Measurements from ENCODE around the gene LRMDA. TPM values are rescaled to one million over a fixed set of nuclear protein-coding genes. Genes with fewer than 3 reads are reported as not detected.

The LRMDA gene
- total and polyA plus RNA-seq, 2 of the 4 experiments (the other 2 are of a cell fraction): 0.07 TPM; not detected in 1

- TF ChIP-seq CHD1 (IDR thresholded peaks at IDR 0.05; ENCODE audit: low read depth, low read length) (no peak), NFE2L2 (IDR thresholded peaks at IDR 0.05; ENCODE audit: low read depth, low read length) (no peak), MXI1 (IDR thresholded peaks at IDR 0.05; ENCODE audit: borderline replicate concordance, low read depth, low read length) (no peak)
Measured at GRCh38 chr10:76577455-76577854, 1146.0 kb downstream of the LRMDA start (continued).

- CTCF ChIA-PET: no interaction called here
- WGBS, 2 experiments (ENCODE audit: extremely low coverage in 2 of 2, insufficient read length in 1 of 2): no CpG with 5 or more reads among the region's 4 CpGs
- TF ChIP-seq SMC3 (IDR thresholded peaks at IDR 0.05; ENCODE audit: low read depth, low read length) (no peak), POLR2A (IDR thresholded peaks at IDR 0.05; ENCODE audit: low read depth, low read length) (no peak), BHLHE40 (IDR thresholded peaks at IDR 0.05; ENCODE audit: low read depth, low read length) (no peak), CTCF (conservative IDR thresholded peaks at IDR 0.05; ENCODE audit: low read depth, low read length) (no peak), MAZ (IDR thresholded peaks at IDR 0.05; ENCODE audit: borderline replicate concordance, low read depth, low read length) (no peak), MXI1 (IDR thresholded peaks at IDR 0.05; ENCODE audit: borderline replicate concordance, low read depth, low read length) (no peak), FOS (IDR thresholded peaks at IDR 0.05; ENCODE audit: low read depth, low read length) (no peak), NFE2L2 (IDR thresholded peaks at IDR 0.05; ENCODE audit: low read depth, low read length) (no peak), ELK1 (IDR thresholded peaks at IDR 0.05; ENCODE audit: borderline replicate concordance, low read depth, low read length) (no peak), RFX5 (IDR thresholded peaks at IDR 0.05; ENCODE audit: low read depth, low read length) (no peak), MAFK (IDR thresholded peaks at IDR 0.05; ENCODE audit: low read depth, low read length) (no peak)
Measured at GRCh38 chr10:76581506-76582256, 1150.3 kb downstream of the LRMDA start.

More at GRCh38 chr10:76581506-76582256, 1150.3 kb downstream of the LRMDA start:
- DNase-seq (no peak), ATAC-seq (ENCODE audit: low read depth) (no peak)
- dilution Hi-C loops (cut with HindIII; ENCODE audit: low sequenced_read_pairs, unreplicated experiment) (no loop called here), intact Hi-C loops (cut with micrococcal nuclease) (loop anchor here (2.0 kb wide), 1 partner anchor 23 kb away; no protein-coding TSS in a partner anchor), in situ Hi-C loops (cut with MboI; ENCODE audit: low sequenced_read_pairs) (no loop called here)
- Histone ChIP-seq H3K27me3 (ENCODE audit: control insufficient read depth, insufficient read depth, low read length) (no peaks in the 10 kb centered on the region), H3K4me1 (ENCODE audit: control insufficient read depth, insufficient read depth, low read length) (peaks cover 16% of the 10 kb centered on the region), H4K91ac (ENCODE audit: insufficient read depth, low read depth, low read length) (peak overlapping the region; percentile 49), H3K4ac (ENCODE audit: low read depth, low read length) (peak overlapping the region; percentile 59; the same call in 1 of the 2 replicates), H2AK9ac (replicated peaks; ENCODE audit: low read depth, low read length, poor library complexity) (no peak overlapping the region), H3K14ac (replicated peaks; ENCODE audit: low read depth, low read length) (no peak overlapping the region), H3K79me1 (ENCODE audit: low read depth in 1 of 2, low read length in 2 of 2) (no peaks in the 10 kb centered on the region), H4K5ac (ENCODE audit: low read depth, low read length) (no peak overlapping the region; the same call in 1 of the 2 replicates), H2BK120ac (ENCODE audit: low read depth, low read length) (peak overlapping the region; percentile 72), H3K9ac (ENCODE audit: low read depth, low read length) (no peak overlapping the region), H2BK5ac (ENCODE audit: low read depth, low read length, poor library complexity, severe bottlenecking) (peak overlapping the region; percentile 14), H3K27ac (ENCODE audit: insufficient read depth, low read length) (no peak overlapping the region), H2BK15ac (ENCODE audit: low read depth, low read length) (peak overlapping the region; percentile 69; the same call in 2 of the 3 replicates), H3K56ac (ENCODE audit: extremely low read depth, insufficient read depth, low read length) (no peak overlapping the region), H2AK5ac (ENCODE audit: low read depth, low read length) (peak overlapping the region; percentile 47; the same call in 1 of the 2 replicates), H4K8ac (ENCODE audit: low read depth in 2 of 2, low read length in 2 of 2) (peak overlapping the region in 1 of 2 experiments; percentile 49; a peak in 1 of 4 replicates), H3K4me2 (ENCODE audit: low read depth, low read length) (no peak overlapping the region), H3K9me1 (ENCODE audit: insufficient read depth, low read length) (peaks cover 7% of the 10 kb centered on the region), H3K23ac (ENCODE audit: low read depth, low read length) (no peak overlapping the region), H3K4me3 (ENCODE audit: insufficient read depth, low read depth, low read length) (no peak overlapping the region), H3K36me3 (ENCODE audit: control insufficient read depth, insufficient read depth, low read length) (no peaks in the 10 kb centered on the region), H3K18ac (ENCODE audit: low read depth, low read length) (peak overlapping the region; percentile 53; the same call in 1 of the 2 replicates), H4K20me1 (ENCODE audit: insufficient read depth, low read length) (no peaks in the 10 kb centered on the region), H2BK20ac (ENCODE audit: low read depth, low read length) (0 out of 2 replicates have a peak overlapping the region, but pooled peaks have one; percentile 51), H2AFZ (replicated peaks; ENCODE audit: low read length, poor library complexity) (no peak overlapping the region), H3K9me3 (ENCODE audit: control insufficient read depth, insufficient read depth, low read length) (no peaks in the 10 kb centered on the region)
- POLR2A ChIA-PET (ENCODE audit: unreplicated experiment): no interaction called here
- BruUV-seq (replicated peaks): no TSS peak

Data from IMR-90 (cell line).